Measurements from ENCODE around the gene MTHFSD. TPM values are rescaled to one million over a fixed set of nuclear protein-coding genes. Genes with fewer than 3 reads are reported as not detected.

The MTHFSD gene, protein sequence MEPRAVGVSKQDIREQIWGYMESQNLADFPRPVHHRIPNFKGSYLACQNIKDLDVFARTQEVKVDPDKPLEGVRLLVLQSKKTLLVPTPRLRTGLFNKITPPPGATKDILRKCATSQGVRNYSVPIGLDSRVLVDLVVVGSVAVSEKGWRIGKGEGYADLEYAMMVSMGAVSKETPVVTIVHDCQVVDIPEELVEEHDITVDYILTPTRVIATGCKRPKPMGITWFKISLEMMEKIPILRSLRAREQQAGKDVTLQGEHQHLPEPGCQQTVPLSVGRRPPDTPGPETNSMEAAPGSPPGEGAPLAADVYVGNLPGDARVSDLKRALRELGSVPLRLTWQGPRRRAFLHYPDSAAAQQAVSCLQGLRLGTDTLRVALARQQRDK
- total RNA-seq, result 10 to 100 TPM; 28.7 to 29.1 TPM

DNA sequence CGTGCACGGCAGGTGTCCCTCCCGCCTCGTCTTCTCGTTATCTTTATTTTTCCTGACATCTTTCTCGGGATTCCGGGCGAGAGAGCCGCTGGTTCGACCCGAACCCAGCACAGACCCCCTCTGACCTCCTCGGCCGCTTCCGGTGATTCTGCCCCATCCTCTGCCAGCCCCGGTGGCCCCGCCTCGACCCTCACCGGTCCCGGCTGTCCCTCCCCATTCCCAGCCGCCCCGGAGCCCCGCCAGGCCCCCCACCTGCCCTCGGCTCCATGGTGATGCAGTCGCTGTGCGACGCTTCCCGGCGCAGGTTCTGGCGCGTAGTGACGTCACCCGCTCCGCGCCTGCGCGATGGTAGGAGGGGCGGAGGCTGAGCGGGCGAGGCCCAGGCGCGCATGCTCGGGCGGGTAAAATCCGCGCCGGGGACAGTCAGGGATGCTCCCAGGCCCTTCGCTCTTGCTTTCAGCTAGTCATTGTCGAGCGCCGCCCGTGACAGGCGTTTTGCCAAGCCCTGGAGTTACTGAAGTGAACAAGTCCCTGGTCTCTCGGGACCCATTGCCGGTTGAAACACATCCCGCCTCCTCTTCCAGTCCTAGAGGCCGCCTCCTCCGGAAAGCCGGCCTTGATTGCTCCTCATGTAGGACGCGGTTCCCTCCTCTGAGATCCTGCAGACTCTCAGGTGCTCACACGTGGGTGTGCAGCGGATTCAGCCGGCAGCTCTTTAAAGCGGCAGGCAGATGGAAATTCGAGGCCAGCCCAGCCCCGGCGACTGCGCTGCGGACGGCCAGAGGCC, at the start of gene MTHFSD:
TSS of gene MTHFSD (minus strand) at position 319 of the 787 bp plus-strand sequence. CDS start at position 268, 51 bp downstream.
- peaks cover 7% of the 10 kb centered on the region for H3K27me3 Mint-ChIP-seq
- peaks cover 8% of the 10 kb centered on the region for H3K36me3 Mint-ChIP-seq (ENCODE audit: low read depth)
- peak within 1 kb of the TSS; percentile 93 for H3K4me3 Mint-ChIP-seq
- peak; percentile 94 for DNase-seq
- CTCF ChIA-PET, result interaction anchor here (0.9 kb wide), 1 partner anchor 35 kb away, joined by 4 read pairs; no protein-coding TSS in a partner anchor
- peaks cover 21% of the 10 kb centered on the region for H3K4me1 Mint-ChIP-seq
- POLR2A ChIA-PET, result no interaction called here
- H3K27ac Mint-ChIP-seq, result peak within 1 kb of the TSS; percentile 99
- no peaks in the 10 kb centered on the region for H3K9me3 Mint-ChIP-seq

DNA sequence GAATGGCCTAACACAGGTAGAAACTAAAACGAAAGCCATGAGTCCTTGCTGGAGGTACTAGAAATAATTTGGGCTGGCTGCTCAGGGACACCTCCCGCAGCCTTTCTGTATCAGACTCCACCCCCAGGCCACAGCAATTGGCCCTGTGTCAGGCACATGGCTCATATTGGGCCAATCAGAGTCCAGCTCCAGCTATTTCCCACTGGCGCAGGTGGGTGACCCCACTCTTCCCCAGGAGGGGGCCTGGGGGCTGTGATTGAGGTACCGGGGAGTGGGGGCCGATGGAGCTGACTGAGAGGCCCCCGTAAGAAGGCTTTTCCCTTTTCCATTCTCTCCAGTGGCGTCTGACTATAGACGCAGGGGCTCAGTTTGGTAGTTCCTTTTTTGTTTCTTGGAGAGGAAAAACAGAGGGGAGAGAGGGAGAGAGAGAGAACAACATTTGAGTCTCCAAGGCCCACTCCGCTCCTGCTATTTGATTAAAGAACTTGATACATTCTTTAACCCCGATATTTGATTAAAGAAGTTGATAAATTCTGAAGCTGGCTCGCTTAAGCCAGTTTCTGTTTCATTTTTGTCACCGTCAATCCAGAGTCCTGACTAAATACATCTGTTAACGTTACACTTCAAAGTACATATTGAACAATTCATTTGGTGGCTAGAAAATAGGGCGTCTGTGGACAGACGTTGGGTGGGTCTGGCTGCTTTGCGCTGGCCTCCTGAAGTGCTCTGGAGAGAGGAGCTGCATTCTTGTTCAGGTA, 49.6 kb upstream of the MTHFSD start:
- Mint-ChIP-seq H3K4me1 (peaks cover 13% of the 10 kb centered on the region), H3K36me3 (ENCODE audit: low read depth) (no peaks in the 10 kb centered on the region), H3K4me3 (peak overlapping the region; percentile 73), H3K27me3 (peaks cover 16% of the 10 kb centered on the region), H3K27ac (peak overlapping the region; percentile 85), H3K9me3 (no peaks in the 10 kb centered on the region)
- DNase-seq, result peak; percentile 56
- CTCF ChIA-PET, result interaction anchor here (0.6 kb wide), 1 partner anchor 52 kb away, joined by 4 read pairs; no protein-coding TSS in a partner anchor
- POLR2A ChIA-PET, result no interaction called here

DNA sequence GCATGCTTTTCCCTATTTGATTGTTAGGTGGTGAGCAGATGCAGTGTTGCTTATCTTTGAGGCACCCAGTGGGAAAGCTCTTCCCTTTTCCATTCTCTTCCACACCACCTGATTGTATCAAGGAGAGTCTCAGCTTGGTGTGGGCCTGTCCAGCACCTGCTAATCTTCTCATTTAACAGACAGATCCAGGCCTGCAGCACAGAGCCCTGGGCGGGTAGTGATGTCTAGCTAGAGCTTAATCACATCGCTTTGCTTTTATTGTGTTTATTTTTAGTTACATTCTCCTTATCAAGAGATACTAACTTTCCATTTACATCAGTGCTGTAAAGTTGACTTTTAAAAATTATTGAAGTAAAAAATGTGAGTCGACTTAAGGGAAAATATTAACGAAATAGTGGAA, 47.5 kb upstream of the MTHFSD start:
- no peaks in the 10 kb centered on the region for H3K9me3 Mint-ChIP-seq
- no peak overlapping the region for H3K4me3 Mint-ChIP-seq
- H3K4me1 Mint-ChIP-seq, result peaks cover 13% of the 10 kb centered on the region
- peaks cover 31% of the 10 kb centered on the region for H3K27me3 Mint-ChIP-seq
- ChIA-PET POLR2A (no interaction called here), CTCF (no interaction called here)
- no peaks in the 10 kb centered on the region for H3K36me3 Mint-ChIP-seq (ENCODE audit: low read depth)
- no peak overlapping the region for H3K27ac Mint-ChIP-seq
- DNase-seq, result no peak

DNA sequence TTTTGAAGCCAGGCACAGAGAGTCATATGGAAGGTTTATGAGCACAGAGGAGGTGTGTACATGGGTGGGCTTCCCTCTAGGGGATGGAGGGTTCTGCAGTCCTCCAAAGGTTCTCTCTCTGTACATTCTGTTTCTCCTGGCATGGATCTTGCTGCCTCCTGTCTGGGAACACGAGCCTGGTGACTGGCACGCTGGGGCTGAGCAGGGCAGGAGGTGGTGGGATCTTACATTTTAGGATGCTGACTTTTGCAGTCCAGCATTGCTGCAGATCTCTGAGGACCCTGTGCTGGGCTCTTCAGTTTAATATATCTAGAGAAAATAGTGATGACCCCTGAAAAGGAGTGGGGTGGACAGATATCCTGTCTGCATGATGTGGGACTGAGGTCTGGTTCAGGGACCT, 46.3 kb upstream of the MTHFSD start:
- Mint-ChIP-seq H3K36me3 (ENCODE audit: low read depth) (no peaks in the 10 kb centered on the region), H3K4me1 (peaks cover 13% of the 10 kb centered on the region), H3K4me3 (no peak overlapping the region), H3K27me3 (peaks cover 31% of the 10 kb centered on the region), H3K27ac (no peak overlapping the region), H3K9me3 (no peaks in the 10 kb centered on the region)
- no peak for DNase-seq
- POLR2A ChIA-PET, result no interaction called here
- CTCF ChIA-PET, result no interaction called here

DNA sequence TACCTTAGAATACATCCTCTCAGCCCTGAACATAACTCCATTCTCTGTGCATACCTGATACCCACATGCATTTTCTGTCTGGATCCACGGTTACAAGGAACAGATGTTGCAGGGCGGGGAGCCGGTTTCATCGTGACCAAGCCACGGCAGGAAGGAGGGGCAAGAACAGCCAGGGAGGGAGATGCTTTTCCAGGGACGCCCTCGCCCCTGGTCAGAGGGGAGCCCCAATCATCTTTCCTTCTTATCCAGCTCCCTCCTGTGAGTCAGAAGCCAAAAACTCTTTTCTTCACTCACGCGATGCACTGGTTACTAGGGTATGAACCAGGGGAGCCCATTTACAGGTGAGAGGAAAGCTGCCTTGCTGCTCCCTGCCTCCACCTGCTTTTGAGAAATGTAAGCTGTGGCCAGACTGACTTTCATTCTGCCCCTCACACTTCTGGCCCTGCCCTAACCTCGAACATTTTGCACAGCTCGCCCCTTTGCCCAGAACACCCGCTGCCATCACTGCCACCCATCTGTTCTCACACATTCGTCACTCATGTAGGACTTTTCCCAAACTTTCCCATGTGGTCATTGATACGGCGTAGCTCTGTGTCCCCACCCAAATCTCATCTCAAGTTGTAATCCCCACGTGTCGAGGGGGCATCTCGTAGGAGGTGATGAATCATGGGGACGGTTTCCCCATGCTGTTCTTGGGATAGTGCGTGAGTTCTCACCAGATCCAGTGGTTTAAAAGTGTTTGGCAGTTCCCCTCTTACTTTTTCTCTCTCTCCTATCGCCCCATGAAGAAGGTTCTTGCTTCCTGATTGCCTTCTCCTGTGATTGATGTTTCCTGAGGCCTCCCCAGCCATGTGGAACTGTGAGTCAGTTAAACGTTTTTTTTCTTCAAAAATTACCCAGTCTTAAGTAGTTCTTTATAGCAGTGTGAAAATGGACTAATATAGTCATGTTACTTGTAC, 43.9 kb upstream of the MTHFSD start:
- H3K4me3 Mint-ChIP-seq, result no peak overlapping the region
- POLR2A ChIA-PET, result no interaction called here
- CTCF ChIA-PET, result no interaction called here
- no peaks in the 10 kb centered on the region for H3K36me3 Mint-ChIP-seq (ENCODE audit: low read depth)
- no peaks in the 10 kb centered on the region for H3K4me1 Mint-ChIP-seq
- H3K27ac Mint-ChIP-seq, result no peak overlapping the region
- peaks cover 35% of the 10 kb centered on the region for H3K27me3 Mint-ChIP-seq
- no peaks in the 10 kb centered on the region for H3K9me3 Mint-ChIP-seq
- DNase-seq, result no peak

DNA sequence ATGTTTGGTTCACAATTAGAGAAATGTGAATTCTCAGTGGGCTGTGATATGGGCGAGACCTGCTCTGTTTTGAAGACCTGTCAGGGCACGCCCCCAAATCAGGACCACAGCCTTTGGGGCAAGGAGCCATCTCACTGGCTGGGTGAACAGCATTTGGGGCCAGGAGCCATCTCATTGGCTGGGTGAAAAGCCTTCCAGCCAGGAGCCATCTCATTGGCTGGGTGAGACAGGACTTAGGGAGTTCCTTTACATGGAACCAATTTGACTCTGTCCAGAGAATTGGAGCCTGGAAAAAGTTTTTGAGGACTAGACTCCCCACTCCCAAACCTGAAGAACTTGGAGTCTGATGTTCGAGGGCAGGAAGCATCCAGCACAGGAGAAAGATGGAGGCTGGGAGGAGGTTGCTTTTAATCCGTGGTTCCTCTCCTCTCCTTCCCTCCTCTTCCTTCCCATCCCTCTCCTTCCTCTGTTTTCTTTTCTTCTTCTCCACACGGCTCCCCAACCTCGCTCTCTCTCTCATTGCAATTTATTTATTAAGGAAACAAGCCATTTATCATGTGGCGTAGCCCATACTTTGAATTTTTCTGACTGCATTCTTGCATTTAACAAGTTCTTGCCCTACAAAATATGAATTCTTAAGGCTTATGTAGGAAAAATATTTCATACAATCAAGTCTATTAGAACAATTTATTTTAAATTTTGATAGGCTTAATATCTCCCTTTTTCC, 43.0 kb upstream of the MTHFSD start:
- DNase-seq, result no peak
- Mint-ChIP-seq H3K27me3 (peaks cover 41% of the 10 kb centered on the region), H3K4me1 (peaks cover 3% of the 10 kb centered on the region), H3K4me3 (no peak overlapping the region), H3K9me3 (no peaks in the 10 kb centered on the region), H3K36me3 (ENCODE audit: low read depth) (no peaks in the 10 kb centered on the region), H3K27ac (no peak overlapping the region)
- POLR2A ChIA-PET, result no interaction called here
- CTCF ChIA-PET, result no interaction called here

DNA sequence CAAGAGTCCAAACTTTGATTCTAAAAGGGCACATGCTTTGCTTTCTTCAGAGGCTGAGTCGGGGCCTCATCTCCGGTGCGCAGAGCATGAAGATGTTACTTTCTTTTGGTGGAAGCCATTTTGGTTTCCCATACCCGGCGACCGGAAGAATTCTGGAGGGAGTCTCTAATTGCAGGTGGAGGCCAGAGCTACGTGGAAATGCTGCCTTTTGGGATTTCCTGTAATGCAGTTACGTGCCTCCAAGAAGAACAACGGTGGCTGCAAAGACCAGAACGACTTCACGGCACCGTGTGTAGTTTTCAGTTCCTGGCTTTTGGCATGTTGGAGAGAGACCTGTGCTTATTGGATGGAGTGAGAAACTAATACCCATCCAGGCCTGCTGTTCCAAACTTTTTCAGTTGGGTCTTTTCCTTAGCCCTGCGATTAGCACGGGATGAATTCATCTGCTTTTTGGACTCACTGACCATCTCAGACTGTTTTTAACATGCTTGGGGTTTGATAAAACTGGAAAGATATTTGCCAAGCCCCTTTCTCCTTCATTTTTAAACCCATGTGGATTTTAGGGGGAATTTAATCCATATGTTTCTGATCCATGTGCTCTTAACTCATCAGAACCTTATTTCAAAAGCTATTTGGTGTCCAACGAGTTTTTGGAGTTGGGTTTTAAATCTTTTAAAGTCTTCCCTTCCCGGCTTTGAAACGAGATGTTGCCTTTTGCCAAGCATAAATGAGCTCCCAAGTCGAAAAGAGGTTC, 42.3 kb upstream of the MTHFSD start:
- DNase-seq, result no peak
- CTCF ChIA-PET, result no interaction called here

DNA sequence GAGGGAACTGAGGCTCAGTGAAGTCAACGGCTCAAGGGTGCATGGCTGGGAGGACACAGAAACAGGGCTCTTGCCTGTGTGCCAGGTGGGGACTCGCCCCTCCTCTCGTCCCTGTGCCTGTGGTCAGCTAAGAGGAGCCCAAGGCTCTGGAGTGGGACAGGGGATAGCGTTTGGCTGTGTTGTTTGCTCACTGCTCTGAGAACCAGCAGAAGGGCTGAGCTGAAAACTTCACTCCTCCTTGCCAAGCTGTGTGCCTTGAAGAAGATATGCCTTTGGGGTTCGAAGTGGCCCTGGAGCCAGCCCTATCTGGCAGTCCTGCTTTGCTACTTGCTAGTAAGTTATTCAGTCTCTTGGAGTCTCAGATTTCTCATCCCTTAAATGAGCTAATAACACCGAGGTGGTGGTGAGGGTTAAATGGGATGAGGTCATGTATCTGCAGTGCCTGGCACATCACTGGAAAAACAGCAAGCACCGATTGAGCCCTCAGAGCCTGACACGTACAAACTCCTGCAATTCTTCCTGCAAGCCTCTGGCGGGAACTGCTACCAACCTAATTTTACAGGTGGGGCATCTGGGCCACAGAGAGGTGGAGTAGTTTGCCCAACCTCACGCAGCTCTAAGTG, 41.1 kb upstream of the MTHFSD start:
- H3K27ac Mint-ChIP-seq, result no peak overlapping the region
- no peak overlapping the region for H3K4me3 Mint-ChIP-seq
- no peaks in the 10 kb centered on the region for H3K36me3 Mint-ChIP-seq (ENCODE audit: low read depth)
- peaks cover 41% of the 10 kb centered on the region for H3K27me3 Mint-ChIP-seq
- ChIA-PET CTCF (no interaction called here), POLR2A (no interaction called here)
- no peak for DNase-seq
- no peaks in the 10 kb centered on the region for H3K9me3 Mint-ChIP-seq
- H3K4me1 Mint-ChIP-seq, result peaks cover 4% of the 10 kb centered on the region

More for the DNA sequence above, 42.3 kb upstream of the MTHFSD start:
- H3K36me3 Mint-ChIP-seq (ENCODE audit: low read depth), result no peaks in the 10 kb centered on the region
- H3K9me3 Mint-ChIP-seq, result no peaks in the 10 kb centered on the region
- H3K27ac Mint-ChIP-seq, result no peak overlapping the region
- H3K4me1 Mint-ChIP-seq, result peaks cover 4% of the 10 kb centered on the region
- POLR2A ChIA-PET, result no interaction called here
- peaks cover 41% of the 10 kb centered on the region for H3K27me3 Mint-ChIP-seq
- no peak overlapping the region for H3K4me3 Mint-ChIP-seq

DNA sequence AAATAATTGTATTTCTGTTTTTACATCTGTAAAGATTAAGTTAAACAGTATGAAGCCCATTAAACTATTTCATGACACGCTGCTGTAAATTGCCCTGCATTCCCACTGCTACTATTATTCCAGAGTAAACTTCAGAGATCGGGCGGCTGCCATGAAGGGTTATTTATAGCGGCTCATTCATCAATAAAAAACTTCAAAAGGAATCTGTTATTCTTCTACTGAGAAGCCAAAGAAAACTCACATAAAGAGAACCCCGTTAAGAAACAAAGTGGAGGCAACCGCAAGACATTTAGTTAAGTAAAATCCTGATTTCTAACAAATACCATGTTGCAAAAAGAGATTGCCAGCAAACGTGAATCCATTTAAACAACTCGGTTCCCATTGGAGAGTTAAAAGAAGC, 39.7 kb upstream of the MTHFSD start:
- Mint-ChIP-seq H3K36me3 (ENCODE audit: low read depth) (no peaks in the 10 kb centered on the region), H3K4me1 (peaks cover 4% of the 10 kb centered on the region), H3K4me3 (no peak overlapping the region), H3K9me3 (no peaks in the 10 kb centered on the region), H3K27ac (no peak overlapping the region), H3K27me3 (peaks cover 34% of the 10 kb centered on the region)
- CTCF ChIA-PET, result no interaction called here
- POLR2A ChIA-PET, result no interaction called here
- no peak for DNase-seq

DNA sequence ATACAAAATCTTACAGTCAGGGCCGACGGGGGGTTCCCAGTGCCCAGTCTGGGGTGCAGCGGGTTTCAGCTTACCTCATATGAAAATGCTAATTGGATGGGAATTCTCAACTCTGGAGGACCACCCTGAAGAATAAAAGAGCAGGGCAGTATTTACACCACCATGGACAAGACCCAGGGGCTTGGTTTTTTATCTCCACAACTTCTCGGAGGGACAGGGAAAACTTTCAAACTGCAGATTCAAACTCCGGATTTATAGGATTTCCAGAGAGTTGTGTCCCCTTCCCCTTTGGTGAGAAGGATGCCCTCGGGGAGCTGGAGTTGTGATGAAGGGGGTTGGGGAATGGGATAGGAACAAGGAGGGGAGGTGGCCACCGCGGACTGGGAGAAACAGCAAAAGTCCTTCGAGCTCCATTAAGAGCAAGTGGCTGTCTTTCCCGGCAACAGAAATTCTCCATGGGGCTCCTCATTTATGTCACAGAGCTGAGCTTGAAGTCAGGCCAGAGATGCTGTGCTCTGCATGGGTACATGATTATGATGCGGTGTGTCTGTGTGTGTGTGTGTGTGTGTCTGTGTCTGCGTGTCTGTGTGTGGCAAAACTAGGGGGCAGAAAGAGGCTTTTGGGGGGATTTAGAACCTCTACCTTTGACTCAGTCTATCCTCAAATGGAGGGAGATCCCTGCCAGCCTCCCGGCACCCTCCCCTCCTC, 39.0 kb upstream of the MTHFSD start:
- DNase-seq, result no peak
- ChIA-PET POLR2A (no interaction called here), CTCF (no interaction called here)
- no peaks in the 10 kb centered on the region for H3K36me3 Mint-ChIP-seq (ENCODE audit: low read depth)
- no peak overlapping the region for H3K27ac Mint-ChIP-seq
- H3K27me3 Mint-ChIP-seq, result peaks cover 31% of the 10 kb centered on the region
- no peaks in the 10 kb centered on the region for H3K9me3 Mint-ChIP-seq
- no peak overlapping the region for H3K4me3 Mint-ChIP-seq
- H3K4me1 Mint-ChIP-seq, result peaks cover 4% of the 10 kb centered on the region
